Parathyroid adenoma (tissue), 2 donors: Measurements from ENCODE around the gene CXCL16.
A peak's percentile ranks its signal among the peaks of the same experiment; 100 is the strongest.

Experiments used
- H2AFZ ChIP-seq: fragments of 300-600 bp; sonication (generic); one replicate; pipeline ENCODE4 v1.7.0; 2017; ENCODE audit warnings: antibody characterized with exemption, mild to moderate bottlenecking
- H3K27ac ChIP-seq: fragments of 300-600 bp; sonication (generic); one replicate; pipeline ENCODE4 v1.7.0; 2017
- H3K27me3 ChIP-seq: fragments of 300-600 bp; sonication (generic); one replicate; pipeline ENCODE4 v1.7.0; 2017; ENCODE audit warnings: low read length; ENCODE audit not compliant: control insufficient read depth, insufficient read depth
- H3K36me3 ChIP-seq: fragments of 300-600 bp; sonication (generic); one replicate; pipeline ENCODE4 v1.7.0; 2017; ENCODE audit warnings: low read length; ENCODE audit not compliant: control insufficient read depth, insufficient read depth
- H3K4me1 ChIP-seq: fragments of 300-600 bp; sonication (generic); one replicate; pipeline ENCODE4 v1.7.0; 2017; ENCODE audit warnings: control low read depth
- H3K4me2 ChIP-seq: fragments of 300-600 bp; sonication (generic); one replicate; pipeline ENCODE4 v1.7.0; 2017; ENCODE audit warnings: low read length
- H3K4me3 ChIP-seq: fragments of 300-600 bp; sonication (generic); one replicate; pipeline ENCODE4 v1.7.0; 2017; ENCODE audit warnings: low read depth, low read length
- H3K79me2 ChIP-seq: fragments of 300-600 bp; sonication (generic); one replicate; pipeline ENCODE4 v1.7.0; 2017; ENCODE audit warnings: control low read depth
- H3K9ac ChIP-seq: fragments of 300-600 bp; sonication (generic); one replicate; pipeline ENCODE4 v1.7.0; 2017; ENCODE audit warnings: mild to moderate bottlenecking
- H3K9me3 ChIP-seq: fragments of 300-600 bp; sonication (generic); one replicate; pipeline ENCODE4 v1.7.0; 2017; ENCODE audit warnings: low read length; ENCODE audit not compliant: control insufficient read depth
- CTCF ChIP-seq: fragments of 300-600 bp; sonication (generic); IDR thresholded peaks from one replicate; pipeline ENCODE4 v1.7.0; 2017; ENCODE audit warnings: antibody characterized with exemption, mild to moderate bottlenecking
- donor health status: primary hyperparathyroidism.

Gene CXCL16

GRCh38 chr17:4777969-4778760 lies 38.4 kb upstream of the CXCL16 start:
- Histone ChIP-seq H3K4me2 (no peak overlapping the region), H3K9me3 (no peaks in the 10 kb centered on the region), H3K36me3 (no peaks in the 10 kb centered on the region), H2AFZ (no peak overlapping the region), H3K4me1 (no peaks in the 10 kb centered on the region), H3K79me2 (no peaks in the 10 kb centered on the region), H3K27ac (no peak overlapping the region), H3K27me3 (no peaks in the 10 kb centered on the region), H3K4me3 (no peak overlapping the region), H3K9ac (no peak overlapping the region)
- TF ChIP-seq CTCF, result no peak

GRCh38 chr17:4772235-4772613 lies 32.5 kb upstream of the CXCL16 start:
- Histone ChIP-seq H3K4me3 (no peak overlapping the region), H3K4me2 (no peak overlapping the region), H3K4me1 (peaks cover 8% of the 10 kb centered on the region), H2AFZ (peak overlapping the region; percentile 79), H3K79me2 (no peaks in the 10 kb centered on the region), H3K9me3 (no peaks in the 10 kb centered on the region), H3K36me3 (no peaks in the 10 kb centered on the region), H3K27me3 (no peaks in the 10 kb centered on the region), H3K27ac (no peak overlapping the region), H3K9ac (no peak overlapping the region)
- no peak for TF ChIP-seq CTCF

- Histone ChIP-seq H3K9me3 (no peaks in the 10 kb centered on the region), H3K27ac (peak within 1 kb of the TSS; percentile 32), H3K4me2 (peak within 1 kb of the TSS; percentile 50), H3K79me2 (no peaks in the 10 kb centered on the region), H2AFZ (peak within 1 kb of the TSS; percentile 79), H3K27me3 (no peaks in the 10 kb centered on the region), H3K9ac (no peak within 1 kb of the TSS), H3K4me3 (no peak within 1 kb of the TSS), H3K4me1 (peaks cover 8% of the 10 kb centered on the region), H3K36me3 (no peaks in the 10 kb centered on the region)
- TF ChIP-seq CTCF, result no peak
Measured at GRCh38 chr17:4771519-4772234, 31.9 kb upstream of the CXCL16 start, which contains the start of gene TM4SF5. Gene TM4SF5, plus strand, starts transcription at chr17:4771886. Its CDS starts 37 bp downstream, at chr17:4771923.

GRCh38 chr17:4769628-4770027 lies 29.9 kb upstream of the CXCL16 start:
- Histone ChIP-seq H3K9ac (no peak overlapping the region), H3K36me3 (no peaks in the 10 kb centered on the region), H2AFZ (no peak overlapping the region), H3K9me3 (no peaks in the 10 kb centered on the region), H3K27me3 (no peaks in the 10 kb centered on the region), H3K4me2 (no peak overlapping the region), H3K4me3 (no peak overlapping the region), H3K79me2 (no peaks in the 10 kb centered on the region), H3K4me1 (peaks cover 8% of the 10 kb centered on the region), H3K27ac (no peak overlapping the region)
- no peak for TF ChIP-seq CTCF
